ENCODE measurements around the gene LIN7B. TPM values are rescaled to one million over a fixed set of nuclear protein-coding genes. Genes with fewer than 3 reads are reported as not detected.

Gene LIN7B, protein sequence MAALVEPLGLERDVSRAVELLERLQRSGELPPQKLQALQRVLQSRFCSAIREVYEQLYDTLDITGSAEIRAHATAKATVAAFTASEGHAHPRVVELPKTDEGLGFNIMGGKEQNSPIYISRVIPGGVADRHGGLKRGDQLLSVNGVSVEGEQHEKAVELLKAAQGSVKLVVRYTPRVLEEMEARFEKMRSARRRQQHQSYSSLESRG
- 2.6 and 10.1 TPM in 2 replicates for total RNA-seq

DNA sequence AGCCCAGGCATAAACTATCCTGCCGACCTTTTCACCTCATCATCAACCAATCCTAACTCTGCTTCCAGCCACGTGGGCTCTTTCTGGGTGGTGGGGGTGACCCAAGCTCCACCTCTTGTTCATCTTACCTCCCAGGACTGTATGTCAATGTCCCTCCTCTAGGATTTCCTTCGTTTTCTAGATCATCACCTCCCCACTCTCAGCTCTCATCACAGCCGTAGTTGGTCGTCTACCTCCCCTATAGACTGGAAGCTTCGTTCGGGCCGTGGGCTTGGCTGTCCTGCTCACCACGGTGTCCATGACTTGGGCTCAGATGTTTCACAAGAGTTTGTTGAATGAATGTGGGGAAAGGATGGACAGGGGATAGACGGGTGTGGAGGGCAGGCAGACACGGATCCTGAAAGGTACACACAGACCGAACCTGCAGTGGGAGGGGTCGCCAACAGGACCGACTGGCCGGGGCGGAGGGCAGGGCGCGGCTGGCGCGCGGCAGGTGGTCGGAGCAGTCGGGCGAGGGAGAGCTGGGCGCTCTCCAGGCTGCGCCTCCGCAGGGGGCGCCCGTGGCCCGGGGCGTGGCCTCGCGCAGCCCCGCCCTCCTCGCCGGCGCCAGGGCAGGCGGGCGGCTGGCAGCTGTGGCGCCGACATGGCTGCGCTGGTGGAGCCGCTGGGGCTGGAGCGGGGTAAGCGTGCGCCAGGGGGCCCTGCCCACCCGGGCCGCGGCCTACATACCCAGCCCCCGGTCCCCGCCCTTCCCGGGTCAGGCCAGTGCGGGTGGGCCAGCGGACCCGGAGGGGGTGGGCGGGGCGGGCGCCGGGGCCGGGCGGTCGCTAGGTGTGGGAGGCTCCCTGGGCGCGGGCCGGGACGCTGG lies at the start of gene LIN7B:
TSS of gene LIN7B (plus strand) at position 609 of the 868 bp plus-strand sequence. CDS start at position 644, 35 bp downstream.

GRCh38 chr19:49064768-49065611 lies 49.2 kb upstream of the LIN7B start, which contains the start of gene NTF4:
NTF4 (minus strand) TSS chr19:49064818; CDS start chr19:49061997, 2,821 bp downstream.

GRCh38 chr19:49085020-49085867 lies 28.9 kb upstream of the LIN7B start, which contains the start of gene SNRNP70:
SNRNP70 (plus strand) TSS chr19:49085451; CDS start chr19:49086415, 964 bp downstream.

DNA sequence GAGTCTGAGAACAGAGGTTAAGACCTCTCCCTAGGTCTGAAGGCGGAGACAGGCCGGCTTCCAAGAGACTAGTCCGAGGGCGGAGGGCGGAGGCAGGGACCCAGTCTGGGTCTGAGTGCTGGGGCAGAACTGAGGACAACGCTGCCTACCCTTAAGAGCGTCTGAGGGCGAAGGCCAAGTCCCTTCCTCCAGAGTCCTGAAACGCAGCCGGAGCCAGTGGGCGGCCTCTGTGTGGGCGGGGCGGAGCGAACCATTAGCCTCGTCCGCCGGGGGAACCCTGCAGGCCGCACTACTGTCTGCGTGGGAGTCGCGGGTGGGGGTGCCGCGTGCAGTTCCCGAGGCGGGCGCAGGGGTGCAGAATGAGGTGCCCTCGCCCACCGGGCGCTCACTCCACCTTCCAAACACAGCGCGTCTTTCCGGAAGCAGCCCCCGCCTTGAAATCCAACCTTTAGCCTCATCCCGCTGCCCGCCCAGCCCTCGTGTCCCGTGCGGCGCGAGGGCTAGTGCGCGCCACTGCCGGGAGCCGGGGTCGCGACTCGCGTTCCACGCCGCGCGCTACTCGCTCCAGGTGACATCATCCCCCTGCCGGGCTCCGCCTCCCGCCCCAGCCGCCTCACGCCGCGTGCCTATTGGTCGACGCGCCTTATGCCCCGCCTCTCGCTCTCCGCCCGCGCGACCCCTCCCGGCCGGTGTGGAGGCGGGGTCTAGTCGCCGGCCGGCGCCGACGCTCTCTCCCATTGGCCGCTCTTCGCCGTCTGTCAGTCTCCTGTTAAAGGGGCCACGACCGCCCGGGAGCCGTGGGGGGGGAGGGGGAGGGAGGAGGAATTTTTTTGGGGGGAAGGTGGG lies 4.6 kb downstream of the LIN7B start, which contains the start of gene C19orf73:
TSS of gene C19orf73 (minus strand) at position 579 of the 846 bp plus-strand sequence. CDS start at position 458, 121 bp downstream.

GRCh38 chr19:49119411-49120324 lies 5.5 kb downstream of the LIN7B start, which contains the start of gene PPFIA3:
PPFIA3 (plus strand) TSS chr19:49119544; CDS start chr19:49127874, 8,330 bp downstream.

GRCh38 chr19:49155005-49155819 lies 41.0 kb downstream of the LIN7B start, which contains the start of gene HRC:
HRC (minus strand) TSS chr19:49155396; CDS start chr19:49155237, 159 bp downstream.

GRCh38 chr19:49157445-49158224 lies 43.5 kb downstream of the LIN7B start, which contains the start of gene TRPM4:
TRPM4 (plus strand) TSS chr19:49157792; CDS start chr19:49157867, 75 bp downstream.

Other genes with a start within 250 kb of the LIN7B start
- gene PLEKHA4, start 245.8 kb upstream of the LIN7B start, total RNA-seq = 3.8 and 5.5 TPM in 2 replicates
- 59.9 and 106 TPM in 2 replicates for gene PPP1R15A, start 241.9 kb upstream of the LIN7B start, total RNA-seq
- 0.21 and 0.24 TPM in 2 replicates for gene TULP2, start 215.6 kb upstream of the LIN7B start, total RNA-seq
- 90.8 and 93.4 TPM in 2 replicates for gene NUCB1, start 214.1 kb upstream of the LIN7B start, total RNA-seq
- gene DHDH, start 180.7 kb upstream of the LIN7B start, total RNA-seq = 6.4 and 8.4 TPM in 2 replicates
- 35.0 and 104 TPM in 2 replicates for gene BAX, start 159.5 kb upstream of the LIN7B start, total RNA-seq
- 3,392 and 8,392 TPM in 2 replicates for gene FTL, start 149.1 kb upstream of the LIN7B start, total RNA-seq
- 22.8 and 61.9 TPM in 2 replicates for gene GYS1, start 121.1 kb upstream of the LIN7B start, total RNA-seq
- 159 and 276 TPM in 2 replicates for gene RUVBL2, start 120.5 kb upstream of the LIN7B start, total RNA-seq
- gene LHB, start 97.3 kb upstream of the LIN7B start, total RNA-seq = 1.9 TPM in 1 of 2 replicates, not detected in the other
- not detected in 2 replicates for gene CGB3, start 90.0 kb upstream of the LIN7B start, total RNA-seq
- 1.9 TPM in 1 of 2 replicates, not detected in the other for gene CGB2, start 82.5 kb upstream of the LIN7B start, total RNA-seq
- not detected in 2 replicates for gene CGB1, start 77.5 kb upstream of the LIN7B start, total RNA-seq
- 0.24 TPM in 1 of 2 replicates, not detected in the other for gene CGB5, start 70.5 kb upstream of the LIN7B start, total RNA-seq
- gene CGB8, start 65.3 kb upstream of the LIN7B start, total RNA-seq = 0.48 TPM in 1 of 2 replicates, not detected in the other
- 0.85 and 0.96 TPM in 2 replicates for gene CGB7, start 56.6 kb upstream of the LIN7B start, total RNA-seq
- gene NTF4, start 49.6 kb upstream of the LIN7B start, total RNA-seq = 3.4 and 8.0 TPM in 2 replicates
- gene KCNA7, start 41.7 kb upstream of the LIN7B start, total RNA-seq = under 0.01 TPM in 1 of 2 replicates, not detected in the other
- gene SNRNP70, start 28.9 kb upstream of the LIN7B start, total RNA-seq = 79.5 and 91.6 TPM in 2 replicates
- gene C19orf73, start 4.8 kb downstream of the LIN7B start, total RNA-seq = 0.48 and 2.8 TPM in 2 replicates
- 0.85 and 2.9 TPM in 2 replicates for gene PPFIA3, start 5.2 kb downstream of the LIN7B start, total RNA-seq
- not detected in 2 replicates for gene HRC, start 41.0 kb downstream of the LIN7B start, total RNA-seq
- gene TRPM4, start 43.4 kb downstream of the LIN7B start, total RNA-seq = 17.7 and 21.2 TPM in 2 replicates
- under 0.01 TPM in 1 of 2 replicates, not detected in the other for gene SLC6A16, start 210.8 kb downstream of the LIN7B start, total RNA-seq
- gene CD37, start 221.0 kb downstream of the LIN7B start, total RNA-seq = 0.21 TPM in 1 of 2 replicates, not detected in the other
- gene TEAD2, start 248.0 kb downstream of the LIN7B start, total RNA-seq = 13.6 and 35.2 TPM in 2 replicates
- under 0.01 TPM in 1 of 2 replicates, not detected in the other for gene DKKL1, start 249.5 kb downstream of the LIN7B start, total RNA-seq